ENCODE measurements around the gene PTPRN2. TPM values are rescaled to one million over a fixed set of nuclear protein-coding genes. Genes with fewer than 3 reads are reported as not detected.

The PTPRN2 gene
- total RNA-seq, 2 experiments from 2014 or later = 4.7 to 4.8 TPM

- H3K4me3 Mint-ChIP-seq = no peak overlapping the region
- no peaks in the 10 kb centered on the region for H3K4me1 Mint-ChIP-seq
- ChIA-PET CTCF (no interaction called here), POLR2A (no interaction called here)
- no peaks in the 10 kb centered on the region for H3K9me3 Mint-ChIP-seq
- H3K27me3 Mint-ChIP-seq = no peaks in the 10 kb centered on the region
- no peak overlapping the region for H3K27ac Mint-ChIP-seq
- no peaks in the 10 kb centered on the region for H3K36me3 Mint-ChIP-seq (ENCODE audit: low read depth)
- no peak for DNase-seq
Observed at GRCh38 chr7:157751406-157751805, 836.2 kb downstream of the PTPRN2 start.

- H3K4me3 Mint-ChIP-seq = no peak overlapping the region
- no peak overlapping the region for H3K27ac Mint-ChIP-seq
- CTCF ChIA-PET = no interaction called here
- POLR2A ChIA-PET = no interaction called here
- no peaks in the 10 kb centered on the region for H3K27me3 Mint-ChIP-seq
- no peak for DNase-seq
- H3K36me3 Mint-ChIP-seq (ENCODE audit: low read depth) = no peaks in the 10 kb centered on the region
- no peaks in the 10 kb centered on the region for H3K4me1 Mint-ChIP-seq
- no peaks in the 10 kb centered on the region for H3K9me3 Mint-ChIP-seq
Observed at GRCh38 chr7:157750291-157750690, 837.3 kb downstream of the PTPRN2 start.

GRCh38 chr7:157745721-157746709 lies 841.6 kb downstream of the PTPRN2 start:
- Mint-ChIP-seq H3K4me1 (no peaks in the 10 kb centered on the region), H3K27ac (no peak overlapping the region), H3K4me3 (no peak overlapping the region), H3K9me3 (no peaks in the 10 kb centered on the region), H3K36me3 (ENCODE audit: low read depth) (no peaks in the 10 kb centered on the region), H3K27me3 (peaks cover 8% of the 10 kb centered on the region)
- POLR2A ChIA-PET = no interaction called here
- no peak for DNase-seq
- CTCF ChIA-PET = no interaction called here

GRCh38 chr7:157744786-157745601 lies 842.6 kb downstream of the PTPRN2 start:
- Mint-ChIP-seq H3K27me3 (peaks cover 10% of the 10 kb centered on the region), H3K36me3 (ENCODE audit: low read depth) (no peaks in the 10 kb centered on the region), H3K9me3 (no peaks in the 10 kb centered on the region), H3K27ac (no peak overlapping the region), H3K4me3 (no peak overlapping the region), H3K4me1 (no peaks in the 10 kb centered on the region)
- POLR2A ChIA-PET = no interaction called here
- DNase-seq = no peak
- CTCF ChIA-PET = no interaction called here

GRCh38 chr7:157743781-157744525 lies 843.7 kb downstream of the PTPRN2 start:
- Mint-ChIP-seq H3K27ac (no peak overlapping the region), H3K36me3 (ENCODE audit: low read depth) (no peaks in the 10 kb centered on the region), H3K9me3 (no peaks in the 10 kb centered on the region), H3K4me1 (no peaks in the 10 kb centered on the region), H3K4me3 (no peak overlapping the region), H3K27me3 (peaks cover 11% of the 10 kb centered on the region)
- ChIA-PET POLR2A (no interaction called here), CTCF (interaction anchor here (0.6 kb wide), 1 partner anchor 308 kb away, joined by 3 read pairs; no protein-coding TSS in a partner anchor)
- no peak for DNase-seq

GRCh38 chr7:157740251-157740798 lies 847.3 kb downstream of the PTPRN2 start:
- peaks cover 13% of the 10 kb centered on the region for H3K27me3 Mint-ChIP-seq
- H3K4me3 Mint-ChIP-seq = no peak overlapping the region
- no peak for DNase-seq
- POLR2A ChIA-PET = no interaction called here
- no peaks in the 10 kb centered on the region for H3K36me3 Mint-ChIP-seq (ENCODE audit: low read depth)
- no peaks in the 10 kb centered on the region for H3K9me3 Mint-ChIP-seq
- no peaks in the 10 kb centered on the region for H3K4me1 Mint-ChIP-seq
- CTCF ChIA-PET = no interaction called here
- H3K27ac Mint-ChIP-seq = no peak overlapping the region

GRCh38 chr7:157739650-157740049 lies 848.0 kb downstream of the PTPRN2 start:
- ChIA-PET POLR2A (no interaction called here), CTCF (no interaction called here)
- H3K36me3 Mint-ChIP-seq (ENCODE audit: low read depth) = no peaks in the 10 kb centered on the region
- no peaks in the 10 kb centered on the region for H3K9me3 Mint-ChIP-seq
- no peaks in the 10 kb centered on the region for H3K4me1 Mint-ChIP-seq
- DNase-seq = no peak
- peaks cover 13% of the 10 kb centered on the region for H3K27me3 Mint-ChIP-seq
- H3K4me3 Mint-ChIP-seq = no peak overlapping the region
- no peak overlapping the region for H3K27ac Mint-ChIP-seq

GRCh38 chr7:157739031-157739430 lies 848.6 kb downstream of the PTPRN2 start:
- ChIA-PET POLR2A (no interaction called here), CTCF (no interaction called here)
- DNase-seq = no peak
- Mint-ChIP-seq H3K4me1 (no peaks in the 10 kb centered on the region), H3K9me3 (no peaks in the 10 kb centered on the region), H3K27ac (no peak overlapping the region), H3K4me3 (no peak overlapping the region), H3K36me3 (ENCODE audit: low read depth) (no peaks in the 10 kb centered on the region), H3K27me3 (peaks cover 13% of the 10 kb centered on the region)

- DNase-seq = no peak
- ChIA-PET POLR2A (no interaction called here), CTCF (no interaction called here)
- Mint-ChIP-seq H3K27me3 (peaks cover 13% of the 10 kb centered on the region), H3K9me3 (no peaks in the 10 kb centered on the region), H3K27ac (no peak overlapping the region), H3K4me3 (no peak overlapping the region), H3K4me1 (no peaks in the 10 kb centered on the region), H3K36me3 (ENCODE audit: low read depth) (no peaks in the 10 kb centered on the region)
Observed at GRCh38 chr7:157738066-157738460, 849.6 kb downstream of the PTPRN2 start.

- Mint-ChIP-seq H3K36me3 (ENCODE audit: low read depth) (no peaks in the 10 kb centered on the region), H3K27ac (no peak overlapping the region), H3K27me3 (peaks cover 13% of the 10 kb centered on the region), H3K9me3 (no peaks in the 10 kb centered on the region), H3K4me1 (no peaks in the 10 kb centered on the region), H3K4me3 (no peak overlapping the region)
- ChIA-PET CTCF (no interaction called here), POLR2A (no interaction called here)
- no peak for DNase-seq
Observed at GRCh38 chr7:157737151-157738065, 850.2 kb downstream of the PTPRN2 start.

- no peaks in the 10 kb centered on the region for H3K4me1 Mint-ChIP-seq
Observed at GRCh38 chr7:157736341-157736740, 851.3 kb downstream of the PTPRN2 start.

GRCh38 chr7:157735826-157736225 lies 851.8 kb downstream of the PTPRN2 start:
- no peaks in the 10 kb centered on the region for H3K9me3 Mint-ChIP-seq
- no peak for DNase-seq
- H3K4me3 Mint-ChIP-seq = no peak overlapping the region
- H3K27me3 Mint-ChIP-seq = peaks cover 5% of the 10 kb centered on the region
- H3K36me3 Mint-ChIP-seq (ENCODE audit: low read depth) = no peaks in the 10 kb centered on the region
- H3K27ac Mint-ChIP-seq = no peak overlapping the region
- no peaks in the 10 kb centered on the region for H3K4me1 Mint-ChIP-seq
- POLR2A ChIA-PET = no interaction called here
- CTCF ChIA-PET = no interaction called here

More at GRCh38 chr7:157736341-157736740, 851.3 kb downstream of the PTPRN2 start:
- DNase-seq = no peak
- Mint-ChIP-seq H3K36me3 (ENCODE audit: low read depth) (no peaks in the 10 kb centered on the region), H3K27ac (no peak overlapping the region), H3K27me3 (peaks cover 5% of the 10 kb centered on the region), H3K9me3 (no peaks in the 10 kb centered on the region), H3K4me3 (no peak overlapping the region)
- ChIA-PET POLR2A (no interaction called here), CTCF (no interaction called here)
